Gastroesophageal sphincter (tissue), 3 donors: Measurements from ENCODE around the gene POLR3A.

Experiments
- POLR2AphosphoS5 ChIP-seq: sonication (generic); formaldehyde crosslinking; IDR thresholded peaks from one replicate; pipeline ENCODE4 v1.6.1; 2017; ENCODE audit warnings: antibody characterized with exemption
- TF ChIP-seq, protein P1 (sequence below), 4 experiments: fragments of 200-600 bp in 2 of 4; fragments of 450-650 bp in 2 of 4; sonication (generic) in 1 of 4; IDR thresholded peaks; one replicate each; pipeline ENCODE4 v1.5.1; 2017 to 2019; ENCODE audit warnings: antibody characterized with exemption in 4 of 4, mild to moderate bottlenecking in 2 of 4, moderate library complexity in 2 of 4

DNA sequence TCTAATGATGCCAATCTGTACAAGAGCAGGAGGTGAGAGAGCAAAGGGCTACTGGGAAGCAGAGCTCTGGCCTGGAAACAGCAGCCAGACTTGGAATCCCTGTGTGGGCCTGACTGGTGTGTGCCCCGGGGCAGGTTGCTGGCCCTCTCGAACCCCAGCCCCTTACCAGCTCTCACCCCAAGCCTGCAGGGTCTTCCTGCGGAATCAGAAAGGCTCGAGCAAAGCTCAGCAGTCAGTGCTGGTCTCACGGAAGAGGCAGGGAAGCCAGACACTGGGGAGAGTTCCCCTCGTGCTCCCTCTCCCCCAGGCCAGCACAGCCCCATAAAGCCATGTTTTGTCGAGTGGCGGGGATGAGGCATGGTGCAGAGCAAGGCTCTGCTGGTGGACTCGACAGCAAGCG lies 50.1 kb downstream of the POLR3A start:
- TF ChIP-seq POLR2AphosphoS5, result no peak
- TF ChIP-seq, protein P1, sequence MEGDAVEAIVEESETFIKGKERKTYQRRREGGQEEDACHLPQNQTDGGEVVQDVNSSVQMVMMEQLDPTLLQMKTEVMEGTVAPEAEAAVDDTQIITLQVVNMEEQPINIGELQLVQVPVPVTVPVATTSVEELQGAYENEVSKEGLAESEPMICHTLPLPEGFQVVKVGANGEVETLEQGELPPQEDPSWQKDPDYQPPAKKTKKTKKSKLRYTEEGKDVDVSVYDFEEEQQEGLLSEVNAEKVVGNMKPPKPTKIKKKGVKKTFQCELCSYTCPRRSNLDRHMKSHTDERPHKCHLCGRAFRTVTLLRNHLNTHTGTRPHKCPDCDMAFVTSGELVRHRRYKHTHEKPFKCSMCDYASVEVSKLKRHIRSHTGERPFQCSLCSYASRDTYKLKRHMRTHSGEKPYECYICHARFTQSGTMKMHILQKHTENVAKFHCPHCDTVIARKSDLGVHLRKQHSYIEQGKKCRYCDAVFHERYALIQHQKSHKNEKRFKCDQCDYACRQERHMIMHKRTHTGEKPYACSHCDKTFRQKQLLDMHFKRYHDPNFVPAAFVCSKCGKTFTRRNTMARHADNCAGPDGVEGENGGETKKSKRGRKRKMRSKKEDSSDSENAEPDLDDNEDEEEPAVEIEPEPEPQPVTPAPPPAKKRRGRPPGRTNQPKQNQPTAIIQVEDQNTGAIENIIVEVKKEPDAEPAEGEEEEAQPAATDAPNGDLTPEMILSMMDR (IDR thresholded peaks at IDR 0.05), result no peak
